Vagina (tissue), 2 donors: Measurements from ENCODE around the gene OR8B4.

ENCODE experiments used
- POLR2A ChIP-seq, 2 donors: fragments of 450-650 bp; IDR thresholded peaks; one replicate each; pipeline ENCODE4 v1.6.1; 2017; ENCODE audit warnings: antibody characterized with exemption in 2 of 2, mild to moderate bottlenecking in 2 of 2, moderate library complexity in 2 of 2
- POLR2AphosphoS5 ChIP-seq, 2 donors: sonication (generic); formaldehyde crosslinking; IDR thresholded peaks; one replicate each; pipeline ENCODE4 v1.9.0; 2017; ENCODE audit warnings: antibody characterized with exemption in 2 of 2, mild to moderate bottlenecking in 2 of 2, low read depth in 1 of 2; ENCODE audit not compliant: insufficient read depth in 1 of 2
- TF ChIP-seq, protein P1 (sequence below), 3 experiments: fragments of 450-650 bp in 2 of 3; fragments of 200-600 bp in 1 of 3; sonication (generic) in 1 of 3; IDR thresholded peaks; one replicate each; pipeline ENCODE4 v1.5.1; 2017 to 2019; ENCODE audit warnings: antibody characterized with exemption in 3 of 3, mild to moderate bottlenecking in 2 of 3, moderate library complexity in 2 of 3

DNA sequence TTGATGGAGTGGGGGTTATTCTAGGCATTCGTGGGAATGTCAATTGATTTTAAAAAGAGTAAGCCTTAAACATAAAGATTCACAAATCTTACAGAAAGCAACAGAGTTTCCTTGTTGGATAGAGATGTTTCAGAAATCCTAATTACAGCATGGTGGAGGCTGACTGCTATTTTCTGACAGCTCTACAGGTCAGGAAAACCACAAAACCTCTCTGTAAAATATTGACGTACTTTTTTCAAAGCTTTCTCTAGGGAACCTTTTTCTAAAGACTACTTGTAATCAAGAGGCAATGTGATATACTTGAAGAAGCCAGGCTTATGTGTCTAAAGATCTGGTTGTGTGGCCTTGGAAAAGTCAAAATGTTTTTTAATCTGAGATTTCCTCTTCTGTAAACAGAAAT lies 29.9 kb upstream of the OR8B4 start:
- TF ChIP-seq, protein P1, sequence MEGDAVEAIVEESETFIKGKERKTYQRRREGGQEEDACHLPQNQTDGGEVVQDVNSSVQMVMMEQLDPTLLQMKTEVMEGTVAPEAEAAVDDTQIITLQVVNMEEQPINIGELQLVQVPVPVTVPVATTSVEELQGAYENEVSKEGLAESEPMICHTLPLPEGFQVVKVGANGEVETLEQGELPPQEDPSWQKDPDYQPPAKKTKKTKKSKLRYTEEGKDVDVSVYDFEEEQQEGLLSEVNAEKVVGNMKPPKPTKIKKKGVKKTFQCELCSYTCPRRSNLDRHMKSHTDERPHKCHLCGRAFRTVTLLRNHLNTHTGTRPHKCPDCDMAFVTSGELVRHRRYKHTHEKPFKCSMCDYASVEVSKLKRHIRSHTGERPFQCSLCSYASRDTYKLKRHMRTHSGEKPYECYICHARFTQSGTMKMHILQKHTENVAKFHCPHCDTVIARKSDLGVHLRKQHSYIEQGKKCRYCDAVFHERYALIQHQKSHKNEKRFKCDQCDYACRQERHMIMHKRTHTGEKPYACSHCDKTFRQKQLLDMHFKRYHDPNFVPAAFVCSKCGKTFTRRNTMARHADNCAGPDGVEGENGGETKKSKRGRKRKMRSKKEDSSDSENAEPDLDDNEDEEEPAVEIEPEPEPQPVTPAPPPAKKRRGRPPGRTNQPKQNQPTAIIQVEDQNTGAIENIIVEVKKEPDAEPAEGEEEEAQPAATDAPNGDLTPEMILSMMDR (IDR thresholded peaks at IDR 0.05): no peak
- TF ChIP-seq POLR2A (IDR thresholded peaks at IDR 0.05) (no peak), POLR2AphosphoS5 (IDR thresholded peaks at IDR 0.05; ENCODE audit: insufficient read depth in 1 of 2, low read depth in 1 of 2) (no peak)
